SK-N-SH (cell line): Measurements from ENCODE around the gene PSAP.

Source experiments
- CTCF ChIP-seq: fragments of 200-600 bp; sonication (generic); IDR thresholded peaks from 2 replicates; pipeline ENCODE4 v1.6.1; 2017; ENCODE audit warnings: antibody characterized with exemption, mild to moderate bottlenecking, moderate library complexity
- MAX ChIP-seq: IDR thresholded peaks from 2 replicates; pipeline ENCODE4 v1.4.0; 2012; ENCODE audit warnings: low read depth
- NFIC ChIP-seq: IDR thresholded peaks from 2 replicates; pipeline ENCODE4 v1.4.0; 2012; ENCODE audit warnings: borderline replicate concordance
- NRF1 ChIP-seq: IDR thresholded peaks from 2 replicates; pipeline ENCODE4 v1.6.1; 2012; ENCODE audit warnings: low read depth, mild to moderate bottlenecking, low read length
- POLR2AphosphoS5 ChIP-seq: IDR thresholded peaks from 2 replicates; pipeline ENCODE4 v1.6.1; 2012; ENCODE audit warnings: low read depth, low read length
- RAD21 ChIP-seq: IDR thresholded peaks from 2 replicates; pipeline ENCODE4 v1.6.1; 2012; ENCODE audit warnings: mild to moderate bottlenecking, low read length
- RXRA ChIP-seq: IDR thresholded peaks from 2 replicates; pipeline ENCODE4 v1.4.0; 2012; ENCODE audit warnings: low read depth, mild to moderate bottlenecking, borderline replicate concordance
- SIN3A ChIP-seq: IDR thresholded peaks from 2 replicates; pipeline ENCODE4 v1.6.1; 2012; ENCODE audit warnings: low read depth, mild to moderate bottlenecking, low read length, moderate library complexity, borderline replicate concordance
- TAF1 ChIP-seq: IDR thresholded peaks from 2 replicates; pipeline ENCODE4 v1.6.1; 2012; ENCODE audit warnings: low read depth, mild to moderate bottlenecking, low read length, moderate library complexity, borderline replicate concordance
- TF ChIP-seq, protein P1 (sequence below): IDR thresholded peaks from 2 replicates; pipeline ENCODE4 v1.4.0; 2012; ENCODE audit warnings: low read depth, borderline replicate concordance

GRCh38 chr10:71880425-71881306, 29.6 kb upstream of the PSAP start:
- TF ChIP-seq, protein P1, sequence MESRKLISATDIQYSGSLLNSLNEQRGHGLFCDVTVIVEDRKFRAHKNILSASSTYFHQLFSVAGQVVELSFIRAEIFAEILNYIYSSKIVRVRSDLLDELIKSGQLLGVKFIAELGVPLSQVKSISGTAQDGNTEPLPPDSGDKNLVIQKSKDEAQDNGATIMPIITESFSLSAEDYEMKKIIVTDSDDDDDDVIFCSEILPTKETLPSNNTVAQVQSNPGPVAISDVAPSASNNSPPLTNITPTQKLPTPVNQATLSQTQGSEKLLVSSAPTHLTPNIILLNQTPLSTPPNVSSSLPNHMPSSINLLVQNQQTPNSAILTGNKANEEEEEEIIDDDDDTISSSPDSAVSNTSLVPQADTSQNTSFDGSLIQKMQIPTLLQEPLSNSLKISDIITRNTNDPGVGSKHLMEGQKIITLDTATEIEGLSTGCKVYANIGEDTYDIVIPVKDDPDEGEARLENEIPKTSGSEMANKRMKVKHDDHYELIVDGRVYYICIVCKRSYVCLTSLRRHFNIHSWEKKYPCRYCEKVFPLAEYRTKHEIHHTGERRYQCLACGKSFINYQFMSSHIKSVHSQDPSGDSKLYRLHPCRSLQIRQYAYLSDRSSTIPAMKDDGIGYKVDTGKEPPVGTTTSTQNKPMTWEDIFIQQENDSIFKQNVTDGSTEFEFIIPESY, result no peak
- TF ChIP-seq POLR2AphosphoS5 (no peak), NFIC (no peak), CTCF (no peak), RAD21 (no peak), NRF1 (peak; percentile 51; the same call in 1 of the 2 replicates), SIN3A (no peak), RXRA (no peak), MAX (no peak), TAF1 (no peak)
